ENCODE results near the gene PVALEF.

- TF ChIP-seq, protein P1, sequence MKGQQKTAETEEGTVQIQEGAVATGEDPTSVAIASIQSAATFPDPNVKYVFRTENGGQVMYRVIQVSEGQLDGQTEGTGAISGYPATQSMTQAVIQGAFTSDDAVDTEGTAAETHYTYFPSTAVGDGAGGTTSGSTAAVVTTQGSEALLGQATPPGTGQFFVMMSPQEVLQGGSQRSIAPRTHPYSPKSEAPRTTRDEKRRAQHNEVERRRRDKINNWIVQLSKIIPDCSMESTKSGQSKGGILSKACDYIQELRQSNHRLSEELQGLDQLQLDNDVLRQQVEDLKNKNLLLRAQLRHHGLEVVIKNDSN (IDR thresholded peaks at IDR 0.05) = no peak
- no peak for TF ChIP-seq EP300 (IDR thresholded peaks at IDR 0.05; ENCODE audit: borderline replicate concordance)
- TF ChIP-seq TCF12 (IDR thresholded peaks at IDR 0.05; ENCODE audit: low read depth) = no peak
- TF ChIP-seq, protein P2, sequence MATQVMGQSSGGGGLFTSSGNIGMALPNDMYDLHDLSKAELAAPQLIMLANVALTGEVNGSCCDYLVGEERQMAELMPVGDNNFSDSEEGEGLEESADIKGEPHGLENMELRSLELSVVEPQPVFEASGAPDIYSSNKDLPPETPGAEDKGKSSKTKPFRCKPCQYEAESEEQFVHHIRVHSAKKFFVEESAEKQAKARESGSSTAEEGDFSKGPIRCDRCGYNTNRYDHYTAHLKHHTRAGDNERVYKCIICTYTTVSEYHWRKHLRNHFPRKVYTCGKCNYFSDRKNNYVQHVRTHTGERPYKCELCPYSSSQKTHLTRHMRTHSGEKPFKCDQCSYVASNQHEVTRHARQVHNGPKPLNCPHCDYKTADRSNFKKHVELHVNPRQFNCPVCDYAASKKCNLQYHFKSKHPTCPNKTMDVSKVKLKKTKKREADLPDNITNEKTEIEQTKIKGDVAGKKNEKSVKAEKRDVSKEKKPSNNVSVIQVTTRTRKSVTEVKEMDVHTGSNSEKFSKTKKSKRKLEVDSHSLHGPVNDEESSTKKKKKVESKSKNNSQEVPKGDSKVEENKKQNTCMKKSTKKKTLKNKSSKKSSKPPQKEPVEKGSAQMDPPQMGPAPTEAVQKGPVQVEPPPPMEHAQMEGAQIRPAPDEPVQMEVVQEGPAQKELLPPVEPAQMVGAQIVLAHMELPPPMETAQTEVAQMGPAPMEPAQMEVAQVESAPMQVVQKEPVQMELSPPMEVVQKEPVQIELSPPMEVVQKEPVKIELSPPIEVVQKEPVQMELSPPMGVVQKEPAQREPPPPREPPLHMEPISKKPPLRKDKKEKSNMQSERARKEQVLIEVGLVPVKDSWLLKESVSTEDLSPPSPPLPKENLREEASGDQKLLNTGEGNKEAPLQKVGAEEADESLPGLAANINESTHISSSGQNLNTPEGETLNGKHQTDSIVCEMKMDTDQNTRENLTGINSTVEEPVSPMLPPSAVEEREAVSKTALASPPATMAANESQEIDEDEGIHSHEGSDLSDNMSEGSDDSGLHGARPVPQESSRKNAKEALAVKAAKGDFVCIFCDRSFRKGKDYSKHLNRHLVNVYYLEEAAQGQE (IDR thresholded peaks at IDR 0.05; ENCODE audit: low read depth) = no peak
- no peak for TF ChIP-seq NFIC (IDR thresholded peaks at IDR 0.05)
- TF ChIP-seq MAX (IDR thresholded peaks at IDR 0.05) = no peak
- TF ChIP-seq YY1 (IDR thresholded peaks at IDR 0.05; ENCODE audit: low read depth) = no peak
- no peak for TF ChIP-seq CEBPB (IDR thresholded peaks at IDR 0.05)
- TF ChIP-seq TAF1 (IDR thresholded peaks at IDR 0.05; ENCODE audit: low read depth) = no peak
- no peak for TF ChIP-seq FOXM1 (IDR thresholded peaks at IDR 0.05; ENCODE audit: borderline replicate concordance, low read depth)
- TF ChIP-seq RAD21 (IDR thresholded peaks at IDR 0.05; ENCODE audit: low read depth) = no peak
- TF ChIP-seq ZBTB7A (IDR thresholded peaks at IDR 0.05; ENCODE audit: low read depth) = no peak
Observed at GRCh38 chr17:81208651-81209050, 43.3 kb downstream of the PVALEF start.

All from Ishikawa (cell line).